HepG2 (cell line): ENCODE data around the gene RNF149. TPM values are rescaled to one million over a fixed set of nuclear protein-coding genes. Genes with fewer than 3 reads are reported as not detected.

Source experiments
- ADNP ChIP-seq: sonication (generic); formaldehyde crosslinking; IDR thresholded peaks from 2 replicates; pipeline ENCODE4 v1.4.0; 2020; ENCODE audit warnings: missing genetic modification reagents
- AFF4 ChIP-seq: sonication (generic); formaldehyde crosslinking; IDR thresholded peaks from 2 replicates; pipeline ENCODE4 v1.4.0; 2020; ENCODE audit warnings: missing genetic modification reagents
- AKAP8 ChIP-seq: sonication (generic); formaldehyde crosslinking; IDR thresholded peaks from 2 replicates; pipeline ENCODE4 v1.5.1; 2020; ENCODE audit warnings: mild to moderate bottlenecking, missing genetic modification reagents
- CBX2 ChIP-seq, 2 experiments: fragments of 200-600 bp in 1 of 2; sonication (generic); formaldehyde crosslinking in 1 of 2; IDR thresholded peaks; 2 replicates each; pipeline versions ENCODE4 v1.7.0 to v1.8.1; 2018 to 2022; ENCODE audit warnings: low read depth in 2 of 2, low read length in 1 of 2, mild to moderate bottlenecking in 1 of 2, missing genetic modification reagents in 1 of 2
- GMEB1 ChIP-seq: sonication (generic); formaldehyde crosslinking; IDR thresholded peaks from 2 replicates; pipeline ENCODE4 v1.5.1; 2020; ENCODE audit warnings: missing genetic modification reagents, mild to moderate bottlenecking, borderline replicate concordance
- GTF3A ChIP-seq: sonication (generic); formaldehyde crosslinking; conservative IDR thresholded peaks from 2 replicates; pipeline ENCODE4 v1.4.0; 2020; ENCODE audit warnings: mild to moderate bottlenecking, missing genetic modification reagents
- HOXA3 ChIP-seq: sonication (generic); formaldehyde crosslinking; IDR thresholded peaks from 2 replicates; pipeline ENCODE4 v1.5.0; 2020; ENCODE audit warnings: missing genetic modification reagents
- KLF16 ChIP-seq, 2 experiments: sonication (generic) in 1 of 2; formaldehyde crosslinking in 1 of 2; IDR thresholded peaks; 2 replicates each; pipeline versions ENCODE4 v1.6.1 to v1.8.0; 2016 to 2023; ENCODE audit warnings: missing genetic modification reagents in 2 of 2, missing compliant biosample characterization in 1 of 2
- MAFF ChIP-seq: IDR thresholded peaks from 2 replicates; pipeline ENCODE4 v1.6.1; 2011; ENCODE audit warnings: low read depth, low read length, improper control_type of control experiment
- PBX2 ChIP-seq: IDR thresholded peaks from 2 replicates; pipeline ENCODE4 v1.6.1; 2016; ENCODE audit warnings: control low read depth
- POLR2AphosphoS2 ChIP-seq: IDR thresholded peaks from 2 replicates; pipeline ENCODE4 v1.6.1; 2011; ENCODE audit warnings: low read depth, low read length, improper control_type of control experiment
- SNAPC5 ChIP-seq: sonication (generic); formaldehyde crosslinking; IDR thresholded peaks from 2 replicates; pipeline ENCODE4 v1.8.1; 2023; ENCODE audit warnings: mild to moderate bottlenecking, missing genetic modification reagents, borderline replicate concordance
- ZMYM2 ChIP-seq: sonication (generic); formaldehyde crosslinking; IDR thresholded peaks from 2 replicates; pipeline ENCODE4 v1.8.0; 2022; ENCODE audit warnings: mild to moderate bottlenecking, missing genetic modification reagents
- ZNF205 ChIP-seq: IDR thresholded peaks from 2 replicates; pipeline ENCODE4 v1.6.1; 2018; ENCODE audit warnings: missing biosample characterization, missing genetic modification reagents
- ZNF547 ChIP-seq: sonication (generic); formaldehyde crosslinking; IDR thresholded peaks from 2 replicates; pipeline ENCODE4 v1.5.1; 2020; ENCODE audit warnings: mild to moderate bottlenecking, missing genetic modification reagents
- ZNF550 ChIP-seq: sonication (generic); formaldehyde crosslinking; IDR thresholded peaks from 2 replicates; pipeline ENCODE4 v1.4.0; 2020; ENCODE audit warnings: mild to moderate bottlenecking, missing genetic modification reagents, borderline replicate concordance
- ZNF598 ChIP-seq: sonication (generic); formaldehyde crosslinking; IDR thresholded peaks from 2 replicates; pipeline ENCODE4 v1.5.1; 2020; ENCODE audit warnings: mild to moderate bottlenecking, missing genetic modification reagents, borderline replicate concordance
- ZNF709 ChIP-seq: sonication (generic); formaldehyde crosslinking; IDR thresholded peaks from 2 replicates; pipeline ENCODE4 v1.5.0; 2020; ENCODE audit warnings: mild to moderate bottlenecking, missing genetic modification reagents
- ZNF788 ChIP-seq: sonication (generic); formaldehyde crosslinking; IDR thresholded peaks from 2 replicates; pipeline ENCODE4 v1.5.0; 2020; ENCODE audit warnings: mild to moderate bottlenecking, missing genetic modification reagents, borderline replicate concordance
- ZXDC ChIP-seq: sonication (generic); formaldehyde crosslinking; IDR thresholded peaks from 2 replicates; pipeline ENCODE4 v1.5.0; 2020; ENCODE audit warnings: mild to moderate bottlenecking, missing genetic modification reagents
- polyA plus RNA-seq, 8 experiments: library from polyadenylated mRNA; depleted of rRNA in 3 of 8; stranded (reverse) in 7 of 8; unstranded in 1 of 8; fragments of >200 nt; fragmentation: Illumina TruSeq in 4 of 8; extraction: Trizol in 4 of 8; gene quantifications; 2 replicates each; pipeline versions ENCODE4 v1.2.1 to v1.2.3, GENCODE V29; 2011 to 2016; ENCODE audit warnings: low read depth in 4 of 8, missing spikeins in 1 of 8, mixed read lengths in 1 of 8; ENCODE audit not compliant: insufficient read depth in 1 of 8
- total RNA-seq, 5 experiments: library from RNA; depleted of rRNA; stranded (reverse); fragments of >200 nt; fragmentation: Illumina TruSeq; extraction: Trizol; gene quantifications; 2 replicates each; pipeline ENCODE4 v1.2.3, GENCODE V29; 2016; ENCODE audit warnings: low read depth in 1 of 5

Gene RNF149
- total and polyA plus RNA-seq, 2 of the 13 experiments (the other 11 are each of a cell fraction or from before 2014, with no cell fraction given) = 87.6 to 109 TPM

GRCh38 chr2:101252408-101253012 is 56.0 kb downstream of the RNF149 start, which contains the start of gene CNOT11 (continued):
- TF ChIP-seq ZXDC (no peak), ADNP (CRISPR knock-in tag) (0 out of 2 replicates have a peak, but pooled peaks have one; percentile 6), ZNF709 (CRISPR knock-in tag) (no peak; the same call in 1 of the 2 replicates), GTF3A (no peak), MAFF (no peak), AFF4 (no peak; the same call in 1 of the 2 replicates), HOXA3 (CRISPR knock-in tag) (peak; percentile 80), ZNF598 (CRISPR knock-in tag) (no peak), GMEB1 (CRISPR knock-in tag) (peak; percentile 85), ZMYM2 (CRISPR knock-in tag) (peak; percentile 79), AKAP8 (CRISPR knock-in tag) (no peak), PBX2 (CRISPR knock-in tag) (0 out of 2 replicates have a peak, but pooled peaks have one; percentile 7), SNAPC5 (no peak), ZNF547 (CRISPR knock-in tag) (peak; percentile 93), KLF16 (CRISPR knock-in tag; IDR thresholded peaks at IDR 0.05) (peak in 1 of 2 experiments; percentile 98; a peak in 2 of 4 replicates), ZNF550 (CRISPR knock-in tag) (no peak), ZNF205 (peak; percentile 57; the same call in 1 of the 2 replicates), CBX2 (IDR thresholded peaks at IDR 0.05; ENCODE audit: low read depth, low read length) (no peak), CBX2 (CRISPR knock-in tag; IDR thresholded peaks at IDR 0.05; ENCODE audit: low read depth) (no peak), ZNF788 (peak; percentile 88; the same call in 1 of the 2 replicates), POLR2AphosphoS2 (no peak; the same call in 1 of the 2 replicates)
